HCT116 (cell line): Measurements from ENCODE around the gene SLC26A2. TPM values are rescaled to one million over a fixed set of nuclear protein-coding genes. Genes with fewer than 3 reads are reported as not detected.

Experiments used
- ATAC-seq: fragments of 200-7000 bp; cut with Tn5 transposase; 2 replicates; pipeline ENCODE4 v1.9.1; 2020; ENCODE audit warnings: mild to moderate bottlenecking, moderate library complexity
- BruUV-seq: library from RNA; stranded (reverse); fragments of 400-500 nt; replicated peaks from 2 replicates; lab custom pipeline; 2021; lab: Mats Ljungman, UMichigan
- CTCF ChIA-PET: fragments of 300-600 bp; sonication (Branson Sonifier 250); formaldehyde crosslinking; loops from one replicate; lab custom pipeline; 2021; ENCODE audit warnings: antibody characterized with exemption; lab: Charles Lee
- POLR2A ChIA-PET: fragments of 300-600, 350-600 bp; sonication (Branson Sonifier 250); formaldehyde crosslinking; loops from one replicate; lab custom pipeline; 2021; ENCODE audit warnings: antibody characterized with exemption; lab: Charles Lee
- RAD21 ChIA-PET, 2 experiments: fragments of 300-600 bp; sonication (Branson Sonifier 250); formaldehyde crosslinking; loops; one replicate each; lab custom pipeline; 2023; ENCODE audit warnings: low total read pairs in 2 of 2; ENCODE audit not compliant: uncharacterized antibody in 2 of 2, unreplicated experiment in 2 of 2, low non-redundant PET in 1 of 2; lab: Charles Lee
- DNase-seq: peaks from one replicate; pipeline ENCODE4 v3.0.0-alpha.2; 2010; ENCODE audit warnings: low read depth, low spot score
- H2AFZ ChIP-seq: fragments of 200-600 bp; shearing (Covaris generic), sonication (generic); 2 replicates; pipeline ENCODE4 v1.6.1; 2017; ENCODE audit warnings: low read depth, mixed run types, mixed read lengths, antibody characterized with exemption, low read length; ENCODE audit not compliant: poor library complexity, severe bottlenecking
- H3K27ac ChIP-seq: 2 replicates; pipeline ENCODE4 v1.5.1; 2012; ENCODE audit warnings: low read depth, low read length
- H3K27me3 ChIP-seq: fragments of 200-600 bp; sonication (generic); 2 replicates; pipeline ENCODE4 v1.6.1; 2016; ENCODE audit warnings: mixed run types, low read length, mixed read lengths; ENCODE audit not compliant: insufficient read depth
- H3K36me3 ChIP-seq, 2 experiments: fragments of 200-500 bp in 1 of 2; fragments of 200-600 bp in 1 of 2; sonication (Bioruptor generic) in 1 of 2; sonication (generic) in 1 of 2; 2 replicates each; pipeline versions ENCODE4 v1.5.1 to v1.6.1; 2014 to 2016; ENCODE audit warnings: low read length in 2 of 2, inconsistent platforms in 1 of 2, mixed read lengths in 1 of 2, mixed run types in 1 of 2; ENCODE audit not compliant: insufficient read depth in 2 of 2, control insufficient read depth in 1 of 2
- H3K4me1 ChIP-seq, 2 experiments: fragments of 200-600 bp in 1 of 2; sonication (generic) in 1 of 2; 2 replicates each; pipeline versions ENCODE4 v1.5.1 to v1.6.1; 2012 to 2017; ENCODE audit warnings: low read length in 2 of 2, inconsistent platforms in 1 of 2, mild to moderate bottlenecking in 1 of 2, mixed read lengths in 1 of 2, mixed run types in 1 of 2, moderate library complexity in 1 of 2; ENCODE audit not compliant: insufficient read depth in 2 of 2, control insufficient read depth in 1 of 2
- H3K4me2 ChIP-seq: fragments of 200-600 bp; sonication (generic); 2 replicates; pipeline ENCODE4 v1.6.1; 2017; ENCODE audit warnings: mixed run types, low read length, mixed read lengths
- H3K4me3 ChIP-seq, 2 experiments: fragments of 200-600 bp in 1 of 2; sonication (generic) in 1 of 2; replicated peaks in 1 of 2; 2 replicates each; pipeline ENCODE4 v1.5.1; 2011 to 2016; ENCODE audit warnings: low read length in 2 of 2, control low read depth in 1 of 2, low read depth in 1 of 2, mild to moderate bottlenecking in 1 of 2, mixed read lengths in 1 of 2, mixed run types in 1 of 2
- H3K79me2 ChIP-seq: fragments of 200-600 bp; sonication (generic); 2 replicates; pipeline ENCODE4 v1.6.1; 2017; ENCODE audit warnings: mild to moderate bottlenecking, mixed run types, low read length, moderate library complexity, mixed read lengths; ENCODE audit not compliant: insufficient read depth
- H3K9ac ChIP-seq: fragments of 200-600 bp; sonication (generic); 2 replicates; pipeline ENCODE4 v1.6.1; 2016; ENCODE audit warnings: low read length, mixed read lengths
- H3K9me2 ChIP-seq: fragments of 200-600 bp; sonication (generic), shearing (Covaris generic); 2 replicates; pipeline ENCODE4 v1.6.1; 2017; ENCODE audit warnings: mixed run types, mild to moderate bottlenecking, moderate library complexity; ENCODE audit not compliant: insufficient read depth
- H3K9me3 ChIP-seq, 2 experiments: fragments of 200-500 bp in 1 of 2; fragments of 200-600 bp in 1 of 2; sonication (Bioruptor generic) in 1 of 2; sonication (generic) in 1 of 2; 2 replicates each; pipeline ENCODE4 v1.6.1; 2014 to 2017; ENCODE audit warnings: low read length in 2 of 2, mixed read lengths in 2 of 2, inconsistent platforms in 1 of 2, low read depth in 1 of 2, mild to moderate bottlenecking in 1 of 2, mixed run types in 1 of 2, moderate library complexity in 1 of 2; ENCODE audit not compliant: control insufficient read depth in 1 of 2, insufficient read depth in 1 of 2
- H4K20me1 ChIP-seq: fragments of 200-600 bp; sonication (generic), shearing (Covaris generic); 2 replicates; pipeline ENCODE4 v1.6.1; 2017; ENCODE audit warnings: mixed run types, mild to moderate bottlenecking, moderate library complexity; ENCODE audit not compliant: insufficient read depth
- CBX3 ChIP-seq: IDR thresholded peaks from 2 replicates; pipeline ENCODE4 v1.6.1; 2012; ENCODE audit warnings: low read depth
- CEBPB ChIP-seq: IDR thresholded peaks from 2 replicates; pipeline ENCODE4 v1.6.1; 2012; ENCODE audit warnings: low read depth
- FOSL1 ChIP-seq: IDR thresholded peaks from 2 replicates; pipeline ENCODE4 v1.6.1; 2012; ENCODE audit warnings: low read depth
- POLR2A ChIP-seq: IDR thresholded peaks from 2 replicates; pipeline ENCODE4 v1.7.0; 2011; ENCODE audit warnings: borderline replicate concordance; ENCODE audit not compliant: insufficient read depth, insufficient read length; ENCODE audit errors: extremely low read depth
- RAD21 ChIP-seq: IDR thresholded peaks from 2 replicates; pipeline ENCODE4 v1.6.1; 2012; ENCODE audit warnings: low read depth, mild to moderate bottlenecking
- SIN3A ChIP-seq: IDR thresholded peaks from 2 replicates; pipeline ENCODE4 v1.6.1; 2012; ENCODE audit warnings: low read depth
- SP1 ChIP-seq: IDR thresholded peaks from 2 replicates; pipeline ENCODE4 v1.6.1; 2012; ENCODE audit warnings: low read depth
- TCF7L2 ChIP-seq: IDR thresholded peaks from 2 replicates; pipeline ENCODE4 v1.7.0; 2011; ENCODE audit warnings: borderline replicate concordance, inconsistent platforms; ENCODE audit not compliant: insufficient read depth, insufficient read length; ENCODE audit errors: extremely low read depth
- YY1 ChIP-seq: IDR thresholded peaks from 2 replicates; pipeline ENCODE4 v1.6.1; 2011; ENCODE audit warnings: low read length, low read depth, moderate library complexity, mild to moderate bottlenecking; ENCODE audit not compliant: insufficient replicate concordance; ENCODE audit errors: extremely low read depth
- intact Hi-C: fragments of 100-400 bp; cut with micrococcal nuclease; formaldehyde crosslinking; loops from 2 replicates; pipeline ENCODE4 v1.10.0; 2022
- total RNA-seq: library from RNA; stranded (reverse); gene quantifications from one replicate; pipeline ENCODE4 v1.2.1, GENCODE V29; 2021; ENCODE audit not compliant: unreplicated experiment
- TF ChIP-seq, protein P1 (sequence below): IDR thresholded peaks from 2 replicates; pipeline ENCODE4 v1.6.1; 2012
- TF ChIP-seq, protein P2 (sequence below): IDR thresholded peaks from 2 replicates; pipeline ENCODE4 v1.6.1; 2012; ENCODE audit warnings: low read depth

SLC26A2 gene
- total RNA-seq, 1 experiment from 2014 or later, result 7.8 TPM

DNA sequence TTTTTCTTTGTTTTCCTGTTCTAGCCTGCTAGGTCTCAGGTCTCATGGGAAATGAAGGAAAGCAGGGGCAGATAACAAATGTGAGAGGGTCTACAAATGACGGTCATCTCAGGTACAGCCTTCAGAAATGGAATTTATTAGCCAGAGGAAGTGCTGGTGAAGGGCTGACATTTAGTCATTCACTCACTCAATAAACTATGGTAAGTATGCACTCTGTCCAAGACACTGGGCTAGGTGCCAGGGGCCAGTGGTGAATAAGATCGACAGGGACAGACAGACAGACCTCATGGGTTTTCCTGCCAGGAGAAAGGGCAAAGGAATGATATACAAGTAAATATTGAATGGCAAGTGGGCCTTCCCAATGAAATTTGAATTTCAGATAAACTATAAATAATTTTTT, 22.3 kb upstream of the SLC26A2 start:
- Histone ChIP-seq H3K4me3 (no peak overlapping the region), H3K27me3 (no peaks in the 10 kb centered on the region), H3K9me2 (no peaks in the 10 kb centered on the region), H3K9me3 (no peaks in the 10 kb centered on the region), H3K36me3 (no peaks in the 10 kb centered on the region), H3K4me2 (peak overlapping the region; percentile 49), H3K27ac (no peak overlapping the region), H2AFZ (no peak overlapping the region), H3K4me1 (peaks cover 0 to 20% of the 10 kb centered on the region in 2 experiments; a peak in 3 of 4 replicates), H4K20me1 (no peaks in the 10 kb centered on the region), H3K9ac (no peak overlapping the region), H3K79me2 (no peaks in the 10 kb centered on the region)
- no TSS peak for BruUV-seq
- POLR2A ChIA-PET, result no interaction called here
- no peak for DNase-seq
- intact Hi-C loops, result no loop called here
- TF ChIP-seq CEBPB (no peak), FOSL1 (peak; percentile 40; the same call in 1 of the 2 replicates), POLR2A (no peak), TCF7L2 (no peak), RAD21 (no peak), YY1 (no peak), CBX3 (no peak), SP1 (peak; percentile 43), SIN3A (no peak)
- TF ChIP-seq, protein P1, sequence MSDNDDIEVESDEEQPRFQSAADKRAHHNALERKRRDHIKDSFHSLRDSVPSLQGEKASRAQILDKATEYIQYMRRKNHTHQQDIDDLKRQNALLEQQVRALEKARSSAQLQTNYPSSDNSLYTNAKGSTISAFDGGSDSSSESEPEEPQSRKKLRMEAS, result no peak
- TF ChIP-seq, protein P2, sequence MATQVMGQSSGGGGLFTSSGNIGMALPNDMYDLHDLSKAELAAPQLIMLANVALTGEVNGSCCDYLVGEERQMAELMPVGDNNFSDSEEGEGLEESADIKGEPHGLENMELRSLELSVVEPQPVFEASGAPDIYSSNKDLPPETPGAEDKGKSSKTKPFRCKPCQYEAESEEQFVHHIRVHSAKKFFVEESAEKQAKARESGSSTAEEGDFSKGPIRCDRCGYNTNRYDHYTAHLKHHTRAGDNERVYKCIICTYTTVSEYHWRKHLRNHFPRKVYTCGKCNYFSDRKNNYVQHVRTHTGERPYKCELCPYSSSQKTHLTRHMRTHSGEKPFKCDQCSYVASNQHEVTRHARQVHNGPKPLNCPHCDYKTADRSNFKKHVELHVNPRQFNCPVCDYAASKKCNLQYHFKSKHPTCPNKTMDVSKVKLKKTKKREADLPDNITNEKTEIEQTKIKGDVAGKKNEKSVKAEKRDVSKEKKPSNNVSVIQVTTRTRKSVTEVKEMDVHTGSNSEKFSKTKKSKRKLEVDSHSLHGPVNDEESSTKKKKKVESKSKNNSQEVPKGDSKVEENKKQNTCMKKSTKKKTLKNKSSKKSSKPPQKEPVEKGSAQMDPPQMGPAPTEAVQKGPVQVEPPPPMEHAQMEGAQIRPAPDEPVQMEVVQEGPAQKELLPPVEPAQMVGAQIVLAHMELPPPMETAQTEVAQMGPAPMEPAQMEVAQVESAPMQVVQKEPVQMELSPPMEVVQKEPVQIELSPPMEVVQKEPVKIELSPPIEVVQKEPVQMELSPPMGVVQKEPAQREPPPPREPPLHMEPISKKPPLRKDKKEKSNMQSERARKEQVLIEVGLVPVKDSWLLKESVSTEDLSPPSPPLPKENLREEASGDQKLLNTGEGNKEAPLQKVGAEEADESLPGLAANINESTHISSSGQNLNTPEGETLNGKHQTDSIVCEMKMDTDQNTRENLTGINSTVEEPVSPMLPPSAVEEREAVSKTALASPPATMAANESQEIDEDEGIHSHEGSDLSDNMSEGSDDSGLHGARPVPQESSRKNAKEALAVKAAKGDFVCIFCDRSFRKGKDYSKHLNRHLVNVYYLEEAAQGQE, result no peak
- ATAC-seq, result peak; percentile 62
- RAD21 ChIA-PET, result no interaction called here
- CTCF ChIA-PET, result no interaction called here
